IMR-90 (cell line): ENCODE results near the gene HOXD10. TPM values are rescaled to one million over a fixed set of nuclear protein-coding genes. Genes with fewer than 3 reads are reported as not detected.

Experiments used
- ATAC-seq: fragments of 200-7000 bp; cut with Tn5 transposase; 2 replicates; pipeline ENCODE4 v1.9.1; 2020; ENCODE audit warnings: low read depth, mild to moderate bottlenecking, moderate library complexity
- BruUV-seq: library from RNA; stranded (reverse); fragments of 400-500 nt; replicated peaks from 2 replicates; lab custom pipeline; 2021; lab: Mats Ljungman, UMichigan
- CTCF ChIA-PET: fragments of 300-600 bp; formaldehyde crosslinking; extraction: SDS; loops from one replicate; lab custom pipeline; 2021; ENCODE audit warnings: antibody characterized with exemption; lab: Yijun Ruan, JAX
- POLR2A ChIA-PET: fragments of 300-600 bp; sonication (Branson Sonifier 250); formaldehyde crosslinking; loops from one replicate; lab custom pipeline; 2022; ENCODE audit warnings: antibody characterized with exemption; ENCODE audit not compliant: unreplicated experiment; lab: Charles Lee
- DNase-seq: peaks from one replicate; pipeline ENCODE4 v3.0.0; 2013
- H2AFZ ChIP-seq: replicated peaks from 2 replicates; pipeline ENCODE3; 2013; ENCODE audit warnings: low read length, mild to moderate bottlenecking; ENCODE audit not compliant: poor library complexity
- H2AK5ac ChIP-seq: 2 replicates; pipeline ENCODE4 v1.6.1; 2013; ENCODE audit warnings: low read depth, low read length, inconsistent platforms
- H2AK9ac ChIP-seq: replicated peaks from 2 replicates; pipeline ENCODE3; 2013; ENCODE audit warnings: mild to moderate bottlenecking, low read depth, low read length, moderate library complexity; ENCODE audit not compliant: poor library complexity
- H2BK120ac ChIP-seq: 2 replicates; pipeline ENCODE4 v1.6.1; 2013; ENCODE audit warnings: low read depth, low read length, inconsistent platforms
- H2BK15ac ChIP-seq: 3 replicates; pipeline ENCODE4 v1.6.1; 2013; ENCODE audit warnings: low read depth, low read length, inconsistent platforms
- H2BK20ac ChIP-seq: 2 replicates; pipeline ENCODE4 v1.6.1; 2013; ENCODE audit warnings: low read depth, mild to moderate bottlenecking, inconsistent platforms, low read length, moderate library complexity
- H2BK5ac ChIP-seq: 2 replicates; pipeline ENCODE4 v1.6.1; 2013; ENCODE audit warnings: mild to moderate bottlenecking, low read depth, low read length, inconsistent platforms; ENCODE audit not compliant: poor library complexity, severe bottlenecking
- H3K14ac ChIP-seq: replicated peaks from 2 replicates; pipeline ENCODE4 v1.6.1; 2013; ENCODE audit warnings: low read depth, low read length, inconsistent platforms
- H3K18ac ChIP-seq: 2 replicates; pipeline ENCODE4 v1.6.1; 2013; ENCODE audit warnings: low read depth, low read length, control low read depth
- H3K23ac ChIP-seq: 2 replicates; pipeline ENCODE4 v1.6.1; 2013; ENCODE audit warnings: low read depth, low read length, inconsistent platforms
- H3K27ac ChIP-seq: 2 replicates; pipeline ENCODE4 v1.5.1; 2013; ENCODE audit warnings: mild to moderate bottlenecking, control low read depth, low read length; ENCODE audit not compliant: insufficient read depth
- H3K27me3 ChIP-seq: 2 replicates; pipeline ENCODE4 v1.6.1; 2013; ENCODE audit warnings: low read length; ENCODE audit not compliant: control insufficient read depth, insufficient read depth
- H3K36me3 ChIP-seq: 2 replicates; pipeline ENCODE4 v1.6.1; 2013; ENCODE audit warnings: low read length, mixed read lengths; ENCODE audit not compliant: control insufficient read depth, insufficient read depth
- H3K4ac ChIP-seq: 2 replicates; pipeline ENCODE4 v1.6.1; 2013; ENCODE audit warnings: low read depth, low read length, inconsistent platforms
- H3K4me1 ChIP-seq: 2 replicates; pipeline ENCODE4 v1.6.1; 2013; ENCODE audit warnings: low read length, mixed read lengths; ENCODE audit not compliant: control insufficient read depth, insufficient read depth
- H3K4me2 ChIP-seq: 2 replicates; pipeline ENCODE4 v1.6.1; 2013; ENCODE audit warnings: low read depth, mild to moderate bottlenecking, control low read depth, low read length, moderate library complexity
- H3K4me3 ChIP-seq: 2 replicates; pipeline ENCODE4 v1.5.1; 2013; ENCODE audit warnings: low read depth, mild to moderate bottlenecking, control low read depth, low read length, moderate library complexity; ENCODE audit not compliant: insufficient read depth
- H3K56ac ChIP-seq: 2 replicates; pipeline ENCODE4 v1.6.1; 2013; ENCODE audit warnings: low read length, inconsistent platforms; ENCODE audit not compliant: insufficient read depth; ENCODE audit errors: extremely low read depth
- H3K79me1 ChIP-seq, 2 experiments: 2 replicates each; pipeline ENCODE4 v1.6.1; 2013; ENCODE audit warnings: low read length in 2 of 2, inconsistent platforms in 1 of 2, low read depth in 1 of 2
- H3K9ac ChIP-seq: 2 replicates; pipeline ENCODE4 v1.6.1; 2013; ENCODE audit warnings: low read depth, low read length, control low read depth
- H3K9me1 ChIP-seq: 2 replicates; pipeline ENCODE4 v1.6.1; 2013; ENCODE audit warnings: low read length, inconsistent platforms; ENCODE audit not compliant: insufficient read depth
- H3K9me3 ChIP-seq: 2 replicates; pipeline ENCODE4 v1.6.1; 2013; ENCODE audit warnings: low read length; ENCODE audit not compliant: control insufficient read depth, insufficient read depth
- H4K20me1 ChIP-seq: 2 replicates; pipeline ENCODE4 v1.6.1; 2013; ENCODE audit warnings: low read length, inconsistent platforms; ENCODE audit not compliant: insufficient read depth
- H4K5ac ChIP-seq: 2 replicates; pipeline ENCODE4 v1.6.1; 2013; ENCODE audit warnings: mild to moderate bottlenecking, low read depth, low read length, control low read depth
- H4K8ac ChIP-seq, 2 experiments: 2 replicates each; pipeline ENCODE4 v1.6.1; 2013; ENCODE audit warnings: low read depth in 2 of 2, low read length in 2 of 2, control low read depth in 1 of 2, inconsistent platforms in 1 of 2
- H4K91ac ChIP-seq: 2 replicates; pipeline ENCODE4 v1.6.1; 2013; ENCODE audit warnings: low read depth, low read length, inconsistent platforms; ENCODE audit not compliant: insufficient read depth
- CHD1 ChIP-seq: IDR thresholded peaks from 2 replicates; pipeline ENCODE4 v1.6.1; 2012; ENCODE audit warnings: low read depth, low read length, improper control_type of control experiment
- CTCF ChIP-seq: conservative IDR thresholded peaks from 2 replicates; pipeline ENCODE4 v1.5.1; 2012; ENCODE audit warnings: mild to moderate bottlenecking, low read depth, low read length, improper control_type of control experiment
- FOS ChIP-seq: fragments of 150-350 bp; IDR thresholded peaks from 2 replicates; pipeline ENCODE4 v1.6.1; 2016; ENCODE audit warnings: low read depth, low read length
- MAFK ChIP-seq: IDR thresholded peaks from 2 replicates; pipeline ENCODE4 v1.6.1; 2012; ENCODE audit warnings: low read depth, low read length, improper control_type of control experiment
- MXI1 ChIP-seq: IDR thresholded peaks from 2 replicates; pipeline ENCODE4 v1.6.1; 2012; ENCODE audit warnings: low read depth, mild to moderate bottlenecking, low read length, moderate library complexity, borderline replicate concordance
- NFE2L2 ChIP-seq: fragments of 150-350 bp; IDR thresholded peaks from 2 replicates; pipeline ENCODE4 v1.6.1; 2016; ENCODE audit warnings: low read depth, mild to moderate bottlenecking, low read length
- RAD21 ChIP-seq: IDR thresholded peaks from 2 replicates; pipeline ENCODE4 v1.6.1; 2012; ENCODE audit warnings: low read length, improper control_type of control experiment
- RCOR1 ChIP-seq: IDR thresholded peaks from 2 replicates; pipeline ENCODE4 v1.6.1; 2012; ENCODE audit warnings: mild to moderate bottlenecking, low read length, improper control_type of control experiment; ENCODE audit not compliant: insufficient replicate concordance
- RFX5 ChIP-seq: IDR thresholded peaks from 2 replicates; pipeline ENCODE4 v1.8.0; 2012; ENCODE audit warnings: low read depth, mild to moderate bottlenecking, low read length, moderate library complexity
- USF2 ChIP-seq: fragments of 150-350 bp; IDR thresholded peaks from 2 replicates; pipeline ENCODE4 v1.6.1; 2017; ENCODE audit warnings: mild to moderate bottlenecking, antibody characterized with exemption, low read length, low read depth
- WGBS, 2 experiments: methylation state at CpG; one replicate each; pipeline versions ENCODE4 v1.1.5 to v1.1.7; 2013; ENCODE audit warnings: missing lambda C conversion rate in 2 of 2; ENCODE audit not compliant: insufficient read length in 1 of 2; ENCODE audit errors: extremely low coverage in 2 of 2; 5-methylcytosine and 5-hydroxymethylcytosine counted together
- dilution Hi-C: fragments of 300-500 bp; cut with HindIII; formaldehyde crosslinking; loops from one replicate; pipeline ENCODE4 v1.14.3; 2018; ENCODE audit warnings: low sequenced_read_pairs; ENCODE audit not compliant: unreplicated experiment
- in situ Hi-C: fragments of 300-500 bp; cut with MboI; formaldehyde crosslinking; loops from 3 replicates; pipeline ENCODE4 v1.14.3; 2019; ENCODE audit warnings: low sequenced_read_pairs, inconsistent platforms, mixed read lengths
- intact Hi-C: fragments of 100-400 bp; cut with micrococcal nuclease; formaldehyde crosslinking; loops from 2 replicates; pipeline ENCODE4 v1.10.0; 2022
- polyA plus RNA-seq, 3 experiments: library from polyadenylated mRNA; depleted of rRNA; stranded (reverse); fragments of >200 nt; gene quantifications; 2 replicates each; pipeline ENCODE4 v1.2.3, GENCODE V29; 2012; ENCODE audit warnings: low replicate concordance in 1 of 3
- total RNA-seq: library from RNA; depleted of rRNA; stranded (reverse); fragments of >200 nt; gene quantifications from 2 replicates; pipeline ENCODE4 v1.2.3, GENCODE V29; 2012
- TF ChIP-seq, protein P1 (sequence below): fragments of 150-350 bp; IDR thresholded peaks from 2 replicates; pipeline ENCODE4 v1.6.1; 2016; ENCODE audit warnings: low read depth, mild to moderate bottlenecking, low read length, moderate library complexity, borderline replicate concordance

The HOXD10 gene
- total and polyA plus RNA-seq, 2 of the 4 experiments (the other 2 are of a cell fraction): not detected

- in situ Hi-C loops (loop anchor here (10.0 to 25.0 kb wide), 4 partner anchors 414 to 1362 kb away; no protein-coding TSS in a partner anchor), intact Hi-C loops (loop anchor here (5.0 to 10.0 kb wide), 3 partner anchors 847 to 1394 kb away; no protein-coding TSS in a partner anchor), dilution Hi-C loops (no loop called here)
- BruUV-seq: no TSS peak
- TF ChIP-seq, protein P1, sequence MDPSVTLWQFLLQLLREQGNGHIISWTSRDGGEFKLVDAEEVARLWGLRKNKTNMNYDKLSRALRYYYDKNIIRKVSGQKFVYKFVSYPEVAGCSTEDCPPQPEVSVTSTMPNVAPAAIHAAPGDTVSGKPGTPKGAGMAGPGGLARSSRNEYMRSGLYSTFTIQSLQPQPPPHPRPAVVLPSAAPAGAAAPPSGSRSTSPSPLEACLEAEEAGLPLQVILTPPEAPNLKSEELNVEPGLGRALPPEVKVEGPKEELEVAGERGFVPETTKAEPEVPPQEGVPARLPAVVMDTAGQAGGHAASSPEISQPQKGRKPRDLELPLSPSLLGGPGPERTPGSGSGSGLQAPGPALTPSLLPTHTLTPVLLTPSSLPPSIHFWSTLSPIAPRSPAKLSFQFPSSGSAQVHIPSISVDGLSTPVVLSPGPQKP: no peak
- TF ChIP-seq RFX5 (no peak), MXI1 (no peak), RCOR1 (no peak), NFE2L2 (no peak), CHD1 (no peak), MAFK (no peak), RAD21 (no peak), USF2 (no peak), CTCF (no peak), FOS (no peak)
- no peak for ATAC-seq
- H2BK15ac ChIP-seq: no peak overlapping the region
- no peak overlapping the region for H3K4me3 ChIP-seq
- H3K9me3 ChIP-seq: peaks cover 1% of the 10 kb centered on the region
- no peak overlapping the region for H2BK5ac ChIP-seq
- H2BK120ac ChIP-seq: no peak overlapping the region
- peaks cover 3% of the 10 kb centered on the region; the same call in 1 of the 2 replicates for H3K4me1 ChIP-seq
- no peak overlapping the region for H4K91ac ChIP-seq
- no peak overlapping the region for H4K5ac ChIP-seq
- WGBS, 2 experiments: 0% methylated on average over 9 of the region's 30 CpGs; no CpG with 5 or more reads in 1 of the 2 experiments
- no peak for DNase-seq
- peaks cover 93% of the 10 kb centered on the region for H3K27me3 ChIP-seq
- no peaks in the 10 kb centered on the region for H3K9me1 ChIP-seq
- no peak overlapping the region for H2AFZ ChIP-seq
- no peak overlapping the region for H3K18ac ChIP-seq
- H2AK5ac ChIP-seq: no peak overlapping the region
- no peak overlapping the region for H3K14ac ChIP-seq
- no peak overlapping the region for H3K56ac ChIP-seq
- H3K9ac ChIP-seq: no peak overlapping the region
- no peaks in the 10 kb centered on the region for H4K20me1 ChIP-seq
- ChIA-PET POLR2A (no interaction called here), CTCF (no interaction called here)
- no peaks in the 10 kb centered on the region for H3K79me1 ChIP-seq
- H3K27ac ChIP-seq: no peak overlapping the region
- H2AK9ac ChIP-seq: peak overlapping the region; percentile 19
- no peak overlapping the region for H3K4me2 ChIP-seq
- H3K4ac ChIP-seq: no peak overlapping the region
- no peak overlapping the region for H2BK20ac ChIP-seq
- no peak overlapping the region for H4K8ac ChIP-seq
- no peak overlapping the region for H3K23ac ChIP-seq
- no peaks in the 10 kb centered on the region for H3K36me3 ChIP-seq
Measured at GRCh38 chr2:176099159-176099727, 17.3 kb upstream of the HOXD10 start.
